ENCODE measurements around the gene AATK. TPM values are rescaled to one million over a fixed set of nuclear protein-coding genes. Genes with fewer than 3 reads are reported as not detected.

Gene AATK
- total and polyA plus RNA-seq, 2 of the 13 experiments (the other 11 are each of a cell fraction or from before 2014, with no cell fraction given), result 2.9 to 8.4 TPM

DNA sequence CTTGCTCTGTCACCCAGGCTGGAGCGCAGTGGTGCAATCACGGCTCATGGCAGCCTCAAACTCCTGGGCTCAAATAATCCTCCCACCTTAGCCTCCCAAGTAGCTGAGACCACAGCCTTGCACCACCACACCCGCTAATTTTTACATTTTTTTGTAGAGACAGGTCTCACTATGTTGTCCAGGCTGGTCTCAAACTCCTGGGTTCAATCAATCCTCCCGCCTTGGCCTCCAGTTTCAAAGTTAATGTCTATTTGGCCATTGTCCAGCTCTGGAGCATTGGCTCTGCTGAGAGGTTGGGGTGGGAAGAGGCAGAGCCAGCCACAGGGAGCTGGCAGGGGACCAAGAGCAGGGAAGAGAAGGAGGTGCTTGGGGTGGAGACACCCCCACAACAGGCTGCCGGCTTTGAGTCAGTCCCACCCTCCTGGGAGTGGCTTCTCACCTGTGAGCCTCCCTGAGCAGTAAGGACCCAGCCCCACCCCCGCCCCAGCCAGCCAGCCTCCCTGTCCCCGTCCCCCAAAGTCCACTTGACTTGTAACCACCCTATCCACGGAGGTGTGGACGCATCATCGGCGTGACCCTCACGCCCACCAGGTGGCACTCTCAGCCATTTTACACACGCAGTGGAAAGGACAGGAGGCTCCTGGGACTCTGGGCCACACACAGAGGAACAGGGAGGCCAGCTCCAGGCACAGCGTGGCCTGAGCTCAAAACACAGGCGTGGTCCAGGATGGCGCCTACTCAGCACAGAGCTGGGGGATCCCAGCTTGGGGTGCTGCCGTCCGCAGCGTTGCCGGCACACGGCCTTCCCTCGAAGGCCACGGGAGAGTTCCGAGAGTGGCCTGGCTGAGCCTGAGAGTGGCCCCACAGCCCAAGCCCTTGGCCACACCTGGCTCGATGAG is 23.5 kb downstream of the AATK start (continued):
- TF ChIP-seq, protein P1, sequence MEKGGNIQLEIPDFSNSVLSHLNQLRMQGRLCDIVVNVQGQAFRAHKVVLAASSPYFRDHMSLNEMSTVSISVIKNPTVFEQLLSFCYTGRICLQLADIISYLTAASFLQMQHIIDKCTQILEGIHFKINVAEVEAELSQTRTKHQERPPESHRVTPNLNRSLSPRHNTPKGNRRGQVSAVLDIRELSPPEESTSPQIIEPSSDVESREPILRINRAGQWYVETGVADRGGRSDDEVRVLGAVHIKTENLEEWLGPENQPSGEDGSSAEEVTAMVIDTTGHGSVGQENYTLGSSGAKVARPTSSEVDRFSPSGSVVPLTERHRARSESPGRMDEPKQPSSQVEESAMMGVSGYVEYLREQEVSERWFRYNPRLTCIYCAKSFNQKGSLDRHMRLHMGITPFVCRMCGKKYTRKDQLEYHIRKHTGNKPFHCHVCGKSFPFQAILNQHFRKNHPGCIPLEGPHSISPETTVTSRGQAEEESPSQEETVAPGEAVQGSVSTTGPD (CRISPR knock-in tag; IDR thresholded peaks at IDR 0.05), result no peak
- TF ChIP-seq ZNF382 (CRISPR knock-in tag; IDR thresholded peaks at IDR 0.05; ENCODE audit: borderline replicate concordance), result no peak
- TF ChIP-seq, protein P2, sequence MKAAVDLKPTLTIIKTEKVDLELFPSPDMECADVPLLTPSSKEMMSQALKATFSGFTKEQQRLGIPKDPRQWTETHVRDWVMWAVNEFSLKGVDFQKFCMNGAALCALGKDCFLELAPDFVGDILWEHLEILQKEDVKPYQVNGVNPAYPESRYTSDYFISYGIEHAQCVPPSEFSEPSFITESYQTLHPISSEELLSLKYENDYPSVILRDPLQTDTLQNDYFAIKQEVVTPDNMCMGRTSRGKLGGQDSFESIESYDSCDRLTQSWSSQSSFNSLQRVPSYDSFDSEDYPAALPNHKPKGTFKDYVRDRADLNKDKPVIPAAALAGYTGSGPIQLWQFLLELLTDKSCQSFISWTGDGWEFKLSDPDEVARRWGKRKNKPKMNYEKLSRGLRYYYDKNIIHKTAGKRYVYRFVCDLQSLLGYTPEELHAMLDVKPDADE (CRISPR knock-in tag; IDR thresholded peaks at IDR 0.05), result no peak
- TF ChIP-seq HNF4A (CRISPR knock-in tag; IDR thresholded peaks at IDR 0.05), result peak; percentile 16; the same call in 1 of the 2 replicates
- no peak for TF ChIP-seq ZNF7 (CRISPR knock-in tag; IDR thresholded peaks at IDR 0.05)
- TF ChIP-seq ZNF180 (CRISPR knock-in tag; IDR thresholded peaks at IDR 0.05; ENCODE audit: borderline replicate concordance, low read depth), result no peak
- no peak for TF ChIP-seq MATR3 (CRISPR knock-in tag; IDR thresholded peaks at IDR 0.05)
- TF ChIP-seq GTF2F1 (IDR thresholded peaks at IDR 0.05; ENCODE audit: low read length), result no peak
- TF ChIP-seq, protein P3, sequence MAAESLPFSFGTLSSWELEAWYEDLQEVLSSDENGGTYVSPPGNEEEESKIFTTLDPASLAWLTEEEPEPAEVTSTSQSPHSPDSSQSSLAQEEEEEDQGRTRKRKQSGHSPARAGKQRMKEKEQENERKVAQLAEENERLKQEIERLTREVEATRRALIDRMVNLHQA (CRISPR knock-in tag; IDR thresholded peaks at IDR 0.05), result no peak
- no peak for TF ChIP-seq ZNF777 (CRISPR knock-in tag; IDR thresholded peaks at IDR 0.05)
- no peak for TF ChIP-seq SP5 (CRISPR knock-in tag; IDR thresholded peaks at IDR 0.05; ENCODE audit: borderline replicate concordance, low read depth)
- no peak for TF ChIP-seq WIZ (CRISPR knock-in tag; IDR thresholded peaks at IDR 0.05)
- TF ChIP-seq, protein P4, sequence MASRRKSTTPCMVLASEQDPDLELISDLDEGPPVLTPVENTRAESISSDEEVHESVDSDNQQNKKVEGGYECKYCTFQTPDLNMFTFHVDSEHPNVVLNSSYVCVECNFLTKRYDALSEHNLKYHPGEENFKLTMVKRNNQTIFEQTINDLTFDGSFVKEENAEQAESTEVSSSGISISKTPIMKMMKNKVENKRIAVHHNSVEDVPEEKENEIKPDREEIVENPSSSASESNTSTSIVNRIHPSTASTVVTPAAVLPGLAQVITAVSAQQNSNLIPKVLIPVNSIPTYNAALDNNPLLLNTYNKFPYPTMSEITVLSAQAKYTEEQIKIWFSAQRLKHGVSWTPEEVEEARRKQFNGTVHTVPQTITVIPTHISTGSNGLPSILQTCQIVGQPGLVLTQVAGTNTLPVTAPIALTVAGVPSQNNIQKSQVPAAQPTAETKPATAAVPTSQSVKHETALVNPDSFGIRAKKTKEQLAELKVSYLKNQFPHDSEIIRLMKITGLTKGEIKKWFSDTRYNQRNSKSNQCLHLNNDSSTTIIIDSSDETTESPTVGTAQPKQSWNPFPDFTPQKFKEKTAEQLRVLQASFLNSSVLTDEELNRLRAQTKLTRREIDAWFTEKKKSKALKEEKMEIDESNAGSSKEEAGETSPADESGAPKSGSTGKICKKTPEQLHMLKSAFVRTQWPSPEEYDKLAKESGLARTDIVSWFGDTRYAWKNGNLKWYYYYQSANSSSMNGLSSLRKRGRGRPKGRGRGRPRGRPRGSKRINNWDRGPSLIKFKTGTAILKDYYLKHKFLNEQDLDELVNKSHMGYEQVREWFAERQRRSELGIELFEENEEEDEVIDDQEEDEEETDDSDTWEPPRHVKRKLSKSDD (CRISPR knock-in tag; IDR thresholded peaks at IDR 0.05; ENCODE audit: low read depth), result no peak
- TF ChIP-seq ZBTB7B (CRISPR knock-in tag; IDR thresholded peaks at IDR 0.05), result peak; percentile 52; the same call in 1 of the 2 replicates
- TF ChIP-seq, protein P5, sequence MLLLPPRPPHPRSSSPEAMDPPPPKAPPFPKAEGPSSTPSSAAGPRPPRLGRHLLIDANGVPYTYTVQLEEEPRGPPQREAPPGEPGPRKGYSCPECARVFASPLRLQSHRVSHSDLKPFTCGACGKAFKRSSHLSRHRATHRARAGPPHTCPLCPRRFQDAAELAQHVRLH (CRISPR knock-in tag; IDR thresholded peaks at IDR 0.05; ENCODE audit: borderline replicate concordance, low read depth), result no peak; the same call in 1 of the 2 replicates
- no peak for TF ChIP-seq TEAD2 (CRISPR knock-in tag; IDR thresholded peaks at IDR 0.05)
- 0 out of 2 replicates have a peak, but pooled peaks have one; percentile 29 for TF ChIP-seq RBFOX2 (IDR thresholded peaks at IDR 0.05; ENCODE audit: low read depth, low read length)
- no peak for TF ChIP-seq PHB2 (IDR thresholded peaks at IDR 0.05; ENCODE audit: partially characterized antibody)
- no peak for TF ChIP-seq GABPA (IDR thresholded peaks at IDR 0.05; ENCODE audit: low read depth, low read length)
- TF ChIP-seq GABPA (CRISPR knock-in tag; IDR thresholded peaks at IDR 0.05; ENCODE audit: low read depth), result no peak
- TF ChIP-seq ZNF674 (CRISPR knock-in tag; IDR thresholded peaks at IDR 0.05; ENCODE audit: low read depth), result no peak
- TF ChIP-seq PRMT3 (CRISPR knock-in tag; IDR thresholded peaks at IDR 0.05; ENCODE audit: borderline replicate concordance, low read depth), result no peak
- TF ChIP-seq HES4 (CRISPR knock-in tag; IDR thresholded peaks at IDR 0.05; ENCODE audit: borderline replicate concordance), result 0 out of 2 replicates have a peak, but pooled peaks have one; percentile 71

Measured in HepG2 (cell line).